ENCODE data around the gene FCER1G.

GRCh38 chr1:161233102-161233501 is 18.0 kb downstream of the FCER1G start:
- no peak for TF ChIP-seq CTCF (IDR thresholded peaks at IDR 0.05)
- TF ChIP-seq REST (IDR thresholded peaks at IDR 0.05; ENCODE audit: insufficient read depth in 1 of 2, low read depth in 2 of 2, low read length in 1 of 2): no peak
- TF ChIP-seq POLR2AphosphoS5 (IDR thresholded peaks at IDR 0.05; ENCODE audit: low read depth, low read length): no peak
- no peak for TF ChIP-seq SIN3A (IDR thresholded peaks at IDR 0.05; ENCODE audit: borderline replicate concordance, insufficient read depth, low read depth, low read length)
